NB4 (cell line): Measurements from ENCODE around the gene STX10.
"Not testable (repeated sequence)": the region's sequence is repeated elsewhere in the genome, so short reads cannot be mapped to it uniquely, and the experiment has no call there.

Experiments
- DNase-seq: peaks from one replicate; pipeline ENCODE4 v3.0.0; 2010; ENCODE audit warnings: low read depth
- H3K4me3 ChIP-seq: one replicate; pipeline ENCODE4 v1.5.1; 2011; ENCODE audit warnings: mild to moderate bottlenecking, low read depth, low read length, moderate library complexity
- CTCF ChIP-seq: IDR thresholded peaks from one replicate; pipeline ENCODE4 v1.5.1; 2012; ENCODE audit warnings: low read depth, low read length
- MAX ChIP-seq: IDR thresholded peaks from 2 replicates; pipeline ENCODE4 v1.6.1; 2011; ENCODE audit warnings: low read depth, low read length
- MYC ChIP-seq: IDR thresholded peaks from 2 replicates; pipeline ENCODE4 v1.6.1; 2011; ENCODE audit warnings: low read depth, low read length
- POLR2A ChIP-seq: IDR thresholded peaks from 2 replicates; pipeline ENCODE4 v1.6.1; 2011; ENCODE audit warnings: mild to moderate bottlenecking; ENCODE audit not compliant: insufficient read length; ENCODE audit errors: extremely low read depth

Gene STX10

GRCh38 chr19:13187419-13187818, 37.2 kb upstream of the STX10 start:
- H3K4me3 ChIP-seq: no peak overlapping the region
- no peak for DNase-seq
- TF ChIP-seq MAX (no peak), CTCF (no peak), POLR2A (no peak), MYC (no peak)

- not testable (repeated sequence) for DNase-seq, H3K4me3 ChIP-seq
Observed at GRCh38 chr19:13186688-13187087, 36.5 kb upstream of the STX10 start.

GRCh38 chr19:13185763-13186657, 35.8 kb upstream of the STX10 start:
- DNase-seq: not testable (repeated sequence)

GRCh38 chr19:13184926-13185325, 34.8 kb upstream of the STX10 start:
- not testable (repeated sequence) for H3K4me3 ChIP-seq, DNase-seq

More at GRCh38 chr19:13185763-13186657, 35.8 kb upstream of the STX10 start:
- H3K4me3 ChIP-seq: not testable (repeated sequence)

GRCh38 chr19:13181747-13182388, 31.7 kb upstream of the STX10 start:
- peak; percentile 91 for DNase-seq

GRCh38 chr19:13178291-13178690, 28.1 kb upstream of the STX10 start:
- not testable (repeated sequence) for H3K4me3 ChIP-seq, DNase-seq

More at GRCh38 chr19:13181747-13182388, 31.7 kb upstream of the STX10 start:
- no peak overlapping the region for H3K4me3 ChIP-seq
- TF ChIP-seq POLR2A: no peak
- TF ChIP-seq MAX: peak; percentile 75
- TF ChIP-seq MYC: peak; percentile 78
- TF ChIP-seq CTCF: no peak

- DNase-seq, H3K4me3 ChIP-seq: not testable (repeated sequence)
Observed at GRCh38 chr19:13177584-13177983, 27.4 kb upstream of the STX10 start.

GRCh38 chr19:13176345-13176744, 26.2 kb upstream of the STX10 start:
- no peak overlapping the region for H3K4me3 ChIP-seq
- DNase-seq: no peak
- no peak for TF ChIP-seq CTCF

GRCh38 chr19:13173139-13173737, 23.1 kb upstream of the STX10 start:
- no peak overlapping the region for H3K4me3 ChIP-seq
- TF ChIP-seq POLR2A: no peak
- TF ChIP-seq CTCF: no peak
- TF ChIP-seq MYC: no peak
- no peak for TF ChIP-seq MAX
- no peak for DNase-seq
